Smooth muscle cell (in vitro differentiated cells): ENCODE results near the gene SLC39A11. TPM values are rescaled to one million over a fixed set of nuclear protein-coding genes. Genes with fewer than 3 reads are reported as not detected.

ENCODE experiments used
- DNase-seq: peaks from one replicate; lab custom pipeline; 2025; ENCODE audit not compliant: unreplicated experiment; lab: John Stamatoyannopoulos, UW
- H2AFZ ChIP-seq: fragments of 200-600 bp; sonication (generic); 2 replicates; pipeline ENCODE4 v1.6.0; 2016; ENCODE audit warnings: antibody characterized with exemption, low read depth, mild to moderate bottlenecking
- H3F3A ChIP-seq: fragments of 200-600 bp; sonication (generic); 2 replicates; pipeline ENCODE4 v1.6.0; 2017; ENCODE audit warnings: antibody characterized with exemption, low read depth
- H3K27ac ChIP-seq: fragments of 200-600 bp; sonication (generic); 2 replicates; pipeline ENCODE4 v1.5.1; 2016; ENCODE audit warnings: low read depth, mild to moderate bottlenecking
- H3K27me3 ChIP-seq: fragments of 200-600 bp; sonication (generic); 2 replicates; pipeline ENCODE4 v1.6.1; 2016; ENCODE audit warnings: low read depth, mild to moderate bottlenecking
- H3K36me3 ChIP-seq: fragments of 200-600 bp; sonication (generic); 2 replicates; pipeline ENCODE4 v1.5.1; 2016; ENCODE audit warnings: low read depth
- H3K4me1 ChIP-seq: fragments of 200-600 bp; sonication (generic); 2 replicates; pipeline ENCODE4 v1.5.1; 2016; ENCODE audit warnings: low read depth
- H3K4me2 ChIP-seq: fragments of 200-600 bp; sonication (generic); 2 replicates; pipeline ENCODE4 v1.6.0; 2016; ENCODE audit warnings: mild to moderate bottlenecking
- H3K4me3 ChIP-seq: fragments of 200-600 bp; sonication (generic); 2 replicates; pipeline ENCODE4 v1.5.1; 2016; ENCODE audit warnings: mild to moderate bottlenecking
- H3K79me2 ChIP-seq: fragments of 200-600 bp; sonication (generic); 2 replicates; pipeline ENCODE4 v1.6.0; 2016; ENCODE audit warnings: low read depth, mild to moderate bottlenecking
- H3K9ac ChIP-seq: fragments of 200-600 bp; sonication (generic); 2 replicates; pipeline ENCODE4 v1.6.0; 2016; ENCODE audit warnings: low read depth
- H3K9me3 ChIP-seq: fragments of 200-600 bp; sonication (generic); replicated peaks from 2 replicates; pipeline ENCODE4 v1.5.1; 2016; ENCODE audit warnings: low read depth
- H4K20me1 ChIP-seq: fragments of 200-600 bp; sonication (generic); 2 replicates; pipeline ENCODE4 v1.6.0; 2016; ENCODE audit warnings: low read depth
- WGBS: methylation state at CpG from one replicate; pipeline ENCODE4 v1.1.7; 2016; ENCODE audit warnings: low lambda C conversion rate; 5-methylcytosine and 5-hydroxymethylcytosine counted together
- polyA plus RNA-seq: library from polyadenylated mRNA; unstranded; fragments of >200 nt; fragmentation: Nextera tagmentation; extraction: Ambion mirVana; gene quantifications from 2 replicates; pipeline ENCODE4 v1.2.1, GENCODE V29; 2016
- total RNA-seq: library from RNA; depleted of rRNA; stranded (reverse); fragments of >200 nt; gene quantifications from 2 replicates; pipeline ENCODE4 v1.2.3, GENCODE V29; 2014
- TF ChIP-seq, protein P1 (sequence below): fragments of 200-600 bp; sonication (generic); IDR thresholded peaks from 2 replicates; pipeline ENCODE4 v1.5.1; 2017; ENCODE audit warnings: borderline replicate concordance, mild to moderate bottlenecking, antibody characterized with exemption; ENCODE audit not compliant: insufficient read depth, poor library complexity, severe bottlenecking

The SLC39A11 gene
- total and polyA plus RNA-seq, 2 experiments from 2014 or later, result 9.2 to 36.7 TPM

DNA sequence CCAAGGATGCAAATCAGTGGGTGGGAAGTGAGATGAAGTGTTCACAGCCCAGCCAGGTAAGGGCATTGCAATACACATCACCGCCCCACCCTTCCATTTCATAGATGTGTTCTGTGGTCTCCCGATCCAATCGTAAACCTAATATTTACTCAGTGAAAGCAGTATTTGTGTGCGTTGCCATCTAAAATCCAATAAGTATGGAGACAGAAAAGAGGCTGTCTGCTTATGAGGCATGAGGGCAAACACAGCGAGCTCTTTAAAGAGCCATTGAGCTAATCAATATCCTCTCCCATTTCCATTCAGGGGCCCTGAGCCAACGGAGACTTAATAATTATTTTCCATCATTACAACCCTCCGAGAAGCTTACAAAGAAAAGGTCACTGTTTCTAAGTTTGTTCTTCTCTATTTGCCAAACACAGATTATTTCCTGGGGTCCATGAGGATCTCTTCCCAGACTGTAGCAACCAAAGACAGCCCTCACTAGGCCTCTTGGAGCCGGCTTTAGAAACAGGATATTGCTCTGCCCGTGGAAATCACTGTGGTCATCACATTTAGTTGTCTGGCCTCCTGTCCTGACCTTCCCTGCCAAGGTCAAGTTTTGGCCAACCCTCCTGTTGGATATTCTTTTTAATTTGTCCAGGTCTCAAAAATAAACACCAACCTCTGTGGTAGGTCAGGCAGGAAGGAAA lies 120.1 kb downstream of the SLC39A11 start:
- H3K4me2 ChIP-seq, result no peak overlapping the region
- TF ChIP-seq, protein P1, sequence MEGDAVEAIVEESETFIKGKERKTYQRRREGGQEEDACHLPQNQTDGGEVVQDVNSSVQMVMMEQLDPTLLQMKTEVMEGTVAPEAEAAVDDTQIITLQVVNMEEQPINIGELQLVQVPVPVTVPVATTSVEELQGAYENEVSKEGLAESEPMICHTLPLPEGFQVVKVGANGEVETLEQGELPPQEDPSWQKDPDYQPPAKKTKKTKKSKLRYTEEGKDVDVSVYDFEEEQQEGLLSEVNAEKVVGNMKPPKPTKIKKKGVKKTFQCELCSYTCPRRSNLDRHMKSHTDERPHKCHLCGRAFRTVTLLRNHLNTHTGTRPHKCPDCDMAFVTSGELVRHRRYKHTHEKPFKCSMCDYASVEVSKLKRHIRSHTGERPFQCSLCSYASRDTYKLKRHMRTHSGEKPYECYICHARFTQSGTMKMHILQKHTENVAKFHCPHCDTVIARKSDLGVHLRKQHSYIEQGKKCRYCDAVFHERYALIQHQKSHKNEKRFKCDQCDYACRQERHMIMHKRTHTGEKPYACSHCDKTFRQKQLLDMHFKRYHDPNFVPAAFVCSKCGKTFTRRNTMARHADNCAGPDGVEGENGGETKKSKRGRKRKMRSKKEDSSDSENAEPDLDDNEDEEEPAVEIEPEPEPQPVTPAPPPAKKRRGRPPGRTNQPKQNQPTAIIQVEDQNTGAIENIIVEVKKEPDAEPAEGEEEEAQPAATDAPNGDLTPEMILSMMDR, result no peak
- H4K20me1 ChIP-seq, result peaks cover 3% of the 10 kb centered on the region
- no peaks in the 10 kb centered on the region for H3K79me2 ChIP-seq
- H2AFZ ChIP-seq, result no peak overlapping the region
- H3K9ac ChIP-seq, result no peak overlapping the region
- no peaks in the 10 kb centered on the region for H3K27me3 ChIP-seq
- H3K27ac ChIP-seq, result no peak overlapping the region
- H3F3A ChIP-seq, result peaks cover 6% of the 10 kb centered on the region
- H3K9me3 ChIP-seq, result no peaks in the 10 kb centered on the region
- no peaks in the 10 kb centered on the region for H3K36me3 ChIP-seq
- 92% methylated on average over 9 of the region's 9 CpGs for WGBS
- no peak overlapping the region for H3K4me3 ChIP-seq
- no peak for DNase-seq
- peaks cover 19% of the 10 kb centered on the region for H3K4me1 ChIP-seq

DNA sequence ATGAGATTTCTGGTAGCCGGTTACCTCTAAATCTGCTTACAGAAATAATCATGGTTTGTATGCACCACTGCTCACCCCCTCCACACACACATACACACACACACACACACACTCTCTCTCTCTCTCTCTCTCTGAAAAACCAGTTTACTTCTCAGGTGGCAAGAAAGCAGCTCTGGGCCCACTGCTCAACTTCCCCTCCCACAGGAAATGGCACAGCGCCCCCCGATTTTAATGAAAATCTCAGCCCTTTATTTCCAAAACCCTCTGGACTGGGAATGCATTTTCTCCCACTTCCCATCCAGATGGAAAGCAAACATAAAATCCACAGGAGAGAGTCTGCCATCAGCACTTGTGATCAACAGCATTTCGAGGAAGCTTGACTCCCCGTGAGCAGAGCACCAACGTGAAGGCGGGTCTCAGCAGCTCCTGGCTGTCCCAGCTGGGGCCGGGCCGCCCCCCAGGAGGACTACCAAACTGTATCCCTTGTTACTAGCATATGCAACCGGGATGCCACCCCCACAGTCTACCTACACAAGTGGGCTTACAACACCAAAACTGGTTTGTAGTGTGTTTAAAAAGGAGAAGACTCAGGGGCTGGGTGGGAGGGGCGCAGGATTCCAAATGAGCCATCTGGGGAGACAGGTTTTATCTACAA lies 121.1 kb downstream of the SLC39A11 start:
- Histone ChIP-seq H3K4me1 (peaks cover 11% of the 10 kb centered on the region), H3K4me3 (no peak overlapping the region), H3K27me3 (no peaks in the 10 kb centered on the region), H4K20me1 (no peaks in the 10 kb centered on the region), H2AFZ (no peak overlapping the region), H3K36me3 (no peaks in the 10 kb centered on the region), H3K9ac (no peak overlapping the region), H3K27ac (no peak overlapping the region), H3K9me3 (no peaks in the 10 kb centered on the region), H3K4me2 (no peak overlapping the region), H3F3A (no peaks in the 10 kb centered on the region), H3K79me2 (no peaks in the 10 kb centered on the region)
- DNase-seq, result no peak
- TF ChIP-seq, protein P1, result no peak
- WGBS, result 84% methylated on average over 11 of the region's 11 CpGs

DNA sequence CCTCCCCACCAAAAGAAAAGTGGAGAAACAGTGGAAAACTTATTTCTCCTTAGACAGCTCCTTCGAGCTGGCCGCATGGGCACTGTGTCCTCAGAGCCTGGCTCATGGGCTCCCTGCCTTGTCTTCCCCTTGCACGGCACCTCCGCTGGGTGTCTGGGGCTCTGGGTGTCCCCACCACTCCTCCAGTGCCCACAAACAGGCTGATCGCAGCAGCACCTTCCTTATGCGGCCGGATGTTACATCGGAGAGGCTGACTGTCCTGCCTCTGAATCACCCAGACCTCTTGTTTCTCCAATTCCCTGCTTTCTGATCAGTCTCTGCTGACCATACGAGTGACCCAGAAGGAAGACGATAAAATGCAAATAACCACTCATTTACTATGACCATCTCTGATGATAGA lies 121.7 kb downstream of the SLC39A11 start:
- no peak overlapping the region for H2AFZ ChIP-seq
- H3K4me2 ChIP-seq, result no peak overlapping the region
- no peak for DNase-seq

More for the DNA sequence above, 121.7 kb downstream of the SLC39A11 start:
- H3K4me3 ChIP-seq, result no peak overlapping the region
- no peaks in the 10 kb centered on the region for H4K20me1 ChIP-seq
- WGBS, result 87% methylated on average over 10 of the region's 10 CpGs
- TF ChIP-seq, protein P1, result no peak
- no peak overlapping the region for H3K9ac ChIP-seq
- no peaks in the 10 kb centered on the region for H3K36me3 ChIP-seq
- no peaks in the 10 kb centered on the region for H3K9me3 ChIP-seq
- H3K4me1 ChIP-seq, result peaks cover 11% of the 10 kb centered on the region
- no peaks in the 10 kb centered on the region for H3F3A ChIP-seq
- no peaks in the 10 kb centered on the region for H3K79me2 ChIP-seq
- H3K27me3 ChIP-seq, result no peaks in the 10 kb centered on the region
- H3K27ac ChIP-seq, result no peak overlapping the region
